Lung (tissue), 12 donors: Measurements from ENCODE around the gene UGCG. TPM values are rescaled to one million over a fixed set of nuclear protein-coding genes. Genes with fewer than 3 reads are reported as not detected.

Experiments used
- ATAC-seq: fragments of 200-7000 bp; cut with Tn5 transposase; one replicate; pipeline ENCODE4 v1.9.1; 2020; ENCODE audit warnings: moderate number of reproducible peaks; ENCODE audit not compliant: insufficient read depth, low FRiP score
- DNase-seq, 3 donors: peaks; one replicate each; pipeline ENCODE4 v3.0.0-alpha.2; 2013 to 2017
- H3K27ac ChIP-seq, 2 donors: one replicate each; pipeline ENCODE4 v1.5.1; 2013; ENCODE audit warnings: mild to moderate bottlenecking in 2 of 2, moderate library complexity in 2 of 2, control low read depth in 1 of 2, inconsistent platforms in 1 of 2, low read depth in 1 of 2, low read length in 1 of 2
- H3K27me3 ChIP-seq, 3 donors: one replicate each; pipeline ENCODE4 v1.5.1; 2013; ENCODE audit warnings: low read length in 2 of 3; ENCODE audit not compliant: control insufficient read depth in 3 of 3, insufficient read depth in 3 of 3
- H3K36me3 ChIP-seq, 4 donors: one replicate each; pipeline ENCODE4 v1.5.1; 2013; ENCODE audit warnings: low read length in 4 of 4, mild to moderate bottlenecking in 1 of 4, moderate library complexity in 1 of 4; ENCODE audit not compliant: control insufficient read depth in 4 of 4, insufficient read depth in 4 of 4
- H3K4me1 ChIP-seq, 5 donors: one replicate each; pipeline ENCODE4 v1.5.1; 2013; ENCODE audit warnings: low read length in 5 of 5, mild to moderate bottlenecking in 2 of 5, moderate library complexity in 1 of 5; ENCODE audit not compliant: control insufficient read depth in 5 of 5, insufficient read depth in 5 of 5
- H3K4me3 ChIP-seq: one replicate; pipeline ENCODE4 v1.5.1; 2013; ENCODE audit warnings: mild to moderate bottlenecking, control low read depth, moderate library complexity
- H3K9ac ChIP-seq, 2 donors: one replicate each; pipeline ENCODE4 v1.5.1; 2013; ENCODE audit warnings: low read length in 2 of 2, control low read depth in 1 of 2; ENCODE audit not compliant: insufficient read depth in 1 of 2
- H3K9me3 ChIP-seq, 4 donors: one replicate each; pipeline ENCODE4 v1.5.1; 2013; ENCODE audit warnings: low read length in 3 of 4, mild to moderate bottlenecking in 1 of 4, moderate library complexity in 1 of 4; ENCODE audit not compliant: control insufficient read depth in 4 of 4, insufficient read depth in 3 of 4
- CTCF ChIP-seq: IDR thresholded peaks from 2 replicates; pipeline ENCODE4 v1.5.1; 2012; ENCODE audit warnings: mild to moderate bottlenecking; ENCODE audit errors: control extremely low read depth, extremely low read depth
- WGBS, 2 donors: extraction: QIAGEN DNeasy Blood & Tissue Kit; methylation state at CpG; one replicate each; pipeline ENCODE4 v1.1.7; 2013; 5-methylcytosine and 5-hydroxymethylcytosine counted together
- polyA plus RNA-seq, 2 donors: library from polyadenylated mRNA; stranded (reverse); fragments of 200-250 nt; gene quantifications; one replicate each; pipeline ENCODE4 v1.2.1, GENCODE V29; 2013
- total RNA-seq, 2 donors: library from RNA; depleted of rRNA in 1 of 2; stranded (reverse); fragments of >200 nt in 1 of 2; gene quantifications; one replicate each; pipeline ENCODE4 v1.2.1, GENCODE V29; 2014 to 2021
- donor health status: control.
- donor health status: control.
- donor health status: Bipolar disorder and iron deficiency.
- donor health status: healthy.
- donor health status: DM: yes; HTN: yes; CAD: no.

The UGCG gene
- total and polyA plus RNA-seq, 4 donors = 32.2 to 157 (median 37.5) TPM

- H3K36me3 ChIP-seq = peaks cover 0 to 9% (median 5%) of the 10 kb centered on the region in 4 donors
- no peak overlapping the region for H3K9ac ChIP-seq
- DNase-seq (no peak), ATAC-seq (no peak)
- no peak for TF ChIP-seq CTCF
- H3K9me3 ChIP-seq = no peaks in the 10 kb centered on the region
- no peak overlapping the region for H3K27ac ChIP-seq
- no peaks in the 10 kb centered on the region for H3K27me3 ChIP-seq
- H3K4me1 ChIP-seq = peaks cover 0 to 5% (median 0%) of the 10 kb centered on the region in 5 donors
- H3K4me3 ChIP-seq = no peak overlapping the region
Measured at GRCh38 chr9:111922324-111923013, 25.9 kb downstream of the UGCG start.

GRCh38 chr9:111924281-111924680 lies 27.7 kb downstream of the UGCG start:
- no peak for ATAC-seq
- no peak for TF ChIP-seq CTCF

GRCh38 chr9:111925017-111925770 lies 28.6 kb downstream of the UGCG start:
- peaks cover 0 to 4% (median 3%) of the 10 kb centered on the region in 5 donors for H3K4me1 ChIP-seq
- no peak for TF ChIP-seq CTCF
- H3K27me3 ChIP-seq = no peaks in the 10 kb centered on the region
- H3K27ac ChIP-seq = peak overlapping the region in 1 of 2 donors; percentile 47
- H3K9ac ChIP-seq = no peak overlapping the region
- 63 to 75% methylated on average over 7 of the region's 7 CpGs for WGBS, 2 donors
- no peak for ATAC-seq
- DNase-seq = no peak
- no peaks in the 10 kb centered on the region for H3K9me3 ChIP-seq
- H3K4me3 ChIP-seq = no peak overlapping the region
- H3K36me3 ChIP-seq = peaks cover 7 to 11% (median 8%) of the 10 kb centered on the region in 4 donors

More at GRCh38 chr9:111924281-111924680, 27.7 kb downstream of the UGCG start:
- no peaks in the 10 kb centered on the region for H3K27me3 ChIP-seq
- no peaks in the 10 kb centered on the region for H3K9me3 ChIP-seq
- H3K9ac ChIP-seq = no peak overlapping the region
- no peak for DNase-seq
- no peak overlapping the region for H3K27ac ChIP-seq
- H3K4me3 ChIP-seq = no peak overlapping the region
- H3K36me3 ChIP-seq = peaks cover 3 to 11% (median 7%) of the 10 kb centered on the region in 4 donors
- peaks cover 0 to 5% (median 4%) of the 10 kb centered on the region in 5 donors for H3K4me1 ChIP-seq
